Erythroblast (primary cell): ENCODE measurements around the gene NMT2.

ENCODE experiments used
- DNase-seq, 2 experiments: peaks; one replicate each; lab custom pipeline; 2025; lab: John Stamatoyannopoulos, UW
- GATA1 ChIP-seq: IDR thresholded peaks from 2 replicates; pipeline ENCODE4 v1.6.1; 2011; ENCODE audit warnings: low read depth, mild to moderate bottlenecking, control low read depth, low read length, moderate library complexity
- POLR2A ChIP-seq: IDR thresholded peaks from 2 replicates; pipeline ENCODE4 v1.6.1; 2011; ENCODE audit warnings: mild to moderate bottlenecking, low read length

NMT2 gene

DNA sequence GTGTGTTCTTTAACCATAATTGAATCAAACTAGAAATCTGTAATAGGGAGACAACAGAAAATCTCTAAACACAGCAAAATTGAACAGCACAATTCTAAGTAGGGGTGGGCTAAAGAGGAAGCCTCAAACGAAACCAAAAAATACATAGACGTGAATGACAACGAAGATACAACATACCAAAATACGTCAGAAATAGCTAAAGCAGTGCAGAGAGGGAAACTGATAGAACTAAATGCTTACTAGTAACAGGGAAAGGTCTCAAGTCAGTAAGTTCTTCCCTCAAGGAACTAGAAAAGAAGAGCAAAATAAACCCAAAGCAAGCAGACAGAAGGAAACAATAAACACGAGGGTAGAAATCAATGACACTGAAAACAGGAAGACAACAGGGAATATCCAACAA, 52.3 kb downstream of the NMT2 start:
- TF ChIP-seq GATA1: no peak
- TF ChIP-seq POLR2A: no peak

DNA sequence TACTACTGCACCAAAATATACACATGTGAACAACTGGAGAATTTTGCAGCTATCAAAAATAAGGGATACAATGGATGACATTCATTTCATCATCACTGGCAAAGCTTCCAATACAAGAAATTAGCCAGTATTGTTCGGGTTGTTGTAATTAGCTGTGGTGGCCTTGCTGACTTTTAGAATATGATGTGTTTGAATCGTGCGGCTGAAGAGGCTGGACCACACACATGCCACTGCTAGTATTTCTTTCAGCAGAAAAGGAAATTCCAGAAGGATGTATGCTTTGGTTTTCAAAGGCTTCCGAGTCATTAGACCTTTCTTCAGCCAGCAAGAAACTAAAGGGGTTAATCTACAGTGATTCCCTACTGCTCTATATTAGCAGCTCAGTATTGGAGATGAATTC, 54.7 kb downstream of the NMT2 start:
- no peak for DNase-seq
- TF ChIP-seq GATA1: no peak
- TF ChIP-seq POLR2A: no peak

More for the DNA sequence above, 52.3 kb downstream of the NMT2 start:
- DNase-seq: no peak

GRCh38 chr10:15112657-15113056, 55.8 kb downstream of the NMT2 start:
- TF ChIP-seq POLR2A (no peak), GATA1 (no peak)

DNA sequence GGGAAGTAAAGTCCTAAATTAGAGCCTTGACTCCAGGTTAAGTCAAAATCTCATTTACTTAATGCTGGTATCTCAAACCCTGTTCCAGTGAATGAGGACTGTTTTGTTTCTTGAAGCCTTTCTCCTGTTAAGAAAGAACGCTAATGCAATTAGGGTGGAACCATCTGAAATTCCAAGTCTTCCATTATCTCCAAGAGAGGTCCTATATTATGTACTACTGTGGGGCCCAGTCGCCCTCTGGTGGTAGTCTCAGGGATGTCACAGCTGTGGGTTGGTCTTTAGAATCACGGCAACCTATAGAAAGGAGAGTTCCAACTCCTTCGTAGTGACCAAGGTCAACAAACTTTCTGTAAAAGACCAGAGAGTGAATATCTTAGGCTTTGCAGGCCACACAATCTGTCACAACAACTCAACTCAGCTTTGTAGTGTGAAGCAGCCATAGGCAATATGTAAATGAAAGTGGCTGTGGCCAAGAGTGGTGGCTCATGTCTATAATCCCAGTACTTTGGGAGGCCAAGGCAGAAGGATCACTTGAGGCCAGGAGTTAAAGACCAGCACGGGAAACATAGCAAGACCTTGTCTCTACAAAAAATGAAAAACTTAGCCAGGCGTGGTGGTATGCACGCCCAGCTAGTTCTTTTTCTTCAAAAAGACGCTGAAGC, 62.0 kb downstream of the NMT2 start:
- TF ChIP-seq GATA1 (no peak), POLR2A (no peak)
- peak; percentile 70 to 82 for DNase-seq

More at GRCh38 chr10:15112657-15113056, 55.8 kb downstream of the NMT2 start:
- DNase-seq: no peak

DNA sequence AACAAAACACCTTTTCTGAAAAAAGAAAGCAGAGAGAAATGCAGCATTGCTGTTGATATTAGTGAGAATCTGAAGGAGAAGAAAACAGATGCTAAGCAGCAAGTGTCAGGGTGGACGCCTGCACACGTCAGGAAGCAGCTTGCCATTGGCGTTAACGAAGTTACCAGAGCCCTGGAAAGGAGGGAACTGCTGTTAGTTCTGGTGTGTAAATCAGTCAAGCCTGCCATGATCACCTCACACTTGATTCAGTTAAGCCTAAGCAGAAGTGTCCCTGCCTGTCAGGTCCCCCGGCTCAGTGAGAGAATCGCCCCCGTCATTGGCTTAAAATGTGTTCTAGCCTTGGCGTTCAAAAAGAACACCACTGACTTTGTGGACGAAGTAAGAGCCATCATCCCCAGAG, 65.0 kb downstream of the NMT2 start:
- TF ChIP-seq POLR2A: no peak
- no peak for TF ChIP-seq GATA1
- no peak for DNase-seq

GRCh38 chr10:15099886-15100285, 68.6 kb downstream of the NMT2 start:
- DNase-seq: no peak
- no peak for TF ChIP-seq POLR2A
- TF ChIP-seq GATA1: no peak

DNA sequence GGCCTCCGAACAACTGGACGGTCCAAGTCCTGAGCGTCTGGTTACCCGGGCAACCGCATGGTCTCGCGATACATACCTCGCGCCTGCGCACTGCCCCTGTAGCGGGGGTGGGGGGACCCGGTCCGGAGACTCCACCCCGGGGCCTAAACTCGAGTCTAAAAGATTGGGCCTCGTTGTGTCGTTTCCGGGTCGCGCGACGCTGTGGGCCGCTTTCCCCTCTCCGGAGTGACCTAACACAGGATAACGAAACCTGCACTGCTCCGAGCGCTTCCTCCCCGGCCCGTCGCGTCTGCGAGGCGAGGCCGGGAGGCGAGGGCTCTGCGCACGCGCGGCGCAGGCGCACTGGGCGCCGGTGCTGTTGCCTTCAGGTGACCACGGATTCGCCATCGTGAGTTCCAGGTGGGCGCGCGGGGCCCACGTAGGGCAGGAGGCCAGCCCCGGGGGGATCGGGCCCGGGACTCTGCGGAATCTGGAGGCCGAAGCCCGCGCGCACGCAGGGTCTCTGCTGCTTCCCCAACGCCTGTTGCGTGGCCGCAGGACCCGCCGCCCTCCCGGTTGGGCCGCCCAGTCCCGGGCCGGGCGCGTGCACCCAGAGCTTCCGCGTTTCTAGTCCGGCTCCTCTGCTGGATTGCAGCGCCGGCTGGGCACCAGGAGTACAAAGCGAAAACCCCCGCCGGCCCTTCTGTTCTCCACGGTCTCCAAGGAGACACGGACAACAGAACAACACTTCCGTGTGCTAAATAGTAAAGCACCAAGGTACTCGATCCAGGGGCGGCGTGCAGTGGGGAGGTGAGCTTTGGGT, 71.3 kb downstream of the NMT2 start, which contains the start of gene RPP38:
TSS of gene RPP38 (plus strand) at position 345 of the 802 bp plus-strand sequence. CDS start 5,960 bp downstream, outside the sequence.
- TF ChIP-seq POLR2A: peak; percentile 90
- no peak for TF ChIP-seq GATA1
- DNase-seq: peak; percentile 94 to 97

- TF ChIP-seq POLR2A (no peak), GATA1 (no peak)
Measured at GRCh38 chr10:15096661-15097010, 71.9 kb downstream of the NMT2 start.

DNA sequence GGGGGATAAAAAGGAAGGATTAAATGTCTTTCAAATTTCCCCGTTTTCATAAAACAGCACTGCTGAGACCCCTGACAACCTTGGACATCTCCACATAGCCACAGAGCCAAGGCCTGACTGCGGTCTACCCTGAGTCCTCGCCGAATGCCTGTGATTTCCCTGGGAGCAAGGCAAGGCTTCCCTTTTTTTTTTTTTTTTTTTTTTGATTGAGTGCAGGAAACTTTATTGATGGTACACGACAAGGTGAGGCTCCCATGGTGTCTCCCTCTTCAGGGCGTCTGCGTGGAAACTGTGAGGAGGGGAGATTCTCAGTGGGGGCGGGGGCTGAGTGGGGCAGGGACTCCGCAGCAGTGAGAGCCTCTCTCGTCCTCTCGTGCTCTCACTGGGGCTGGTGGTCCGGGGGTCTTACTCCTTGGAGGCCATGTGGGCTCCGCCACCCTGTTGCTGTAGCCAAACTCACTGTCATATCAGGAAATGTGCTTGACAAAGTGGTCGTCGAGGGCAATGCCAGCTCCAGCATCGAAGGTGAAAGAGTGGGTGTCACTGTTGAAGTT, 75.6 kb downstream of the NMT2 start:
- no peak for DNase-seq
- TF ChIP-seq POLR2A (no peak), GATA1 (no peak)

More at GRCh38 chr10:15096661-15097010, 71.9 kb downstream of the NMT2 start:
- no peak for DNase-seq

DNA sequence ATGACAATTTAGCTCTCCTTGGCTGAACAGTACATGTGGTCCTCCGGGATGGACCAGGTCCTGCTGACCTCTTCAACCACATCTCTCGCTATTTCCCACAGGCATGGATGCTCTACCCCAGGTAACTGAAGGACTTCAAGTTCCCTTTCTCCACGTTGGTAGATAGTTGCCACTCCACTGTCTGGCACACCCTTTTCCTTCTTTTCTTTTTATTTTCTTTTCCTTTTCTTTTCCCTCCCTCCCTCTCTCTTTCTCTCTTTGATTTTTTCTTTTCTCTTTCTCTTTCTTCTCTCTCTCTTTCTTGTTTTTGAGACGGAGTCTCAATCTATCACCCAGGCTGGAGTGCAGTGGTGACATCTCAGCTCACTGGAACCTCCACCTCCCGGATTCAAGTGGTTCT, 77.1 kb downstream of the NMT2 start:
- TF ChIP-seq POLR2A (no peak), GATA1 (no peak)
- DNase-seq: no peak

GRCh38 chr10:15088428-15089261, 79.8 kb downstream of the NMT2 start, which contains the start of gene ACBD7:
ACBD7 (minus strand) TSS chr10:15088776; CDS start chr10:15088728, 48 bp downstream.
- TF ChIP-seq POLR2A (no peak), GATA1 (no peak)
- DNase-seq: peak; percentile 84 to 87

DNA sequence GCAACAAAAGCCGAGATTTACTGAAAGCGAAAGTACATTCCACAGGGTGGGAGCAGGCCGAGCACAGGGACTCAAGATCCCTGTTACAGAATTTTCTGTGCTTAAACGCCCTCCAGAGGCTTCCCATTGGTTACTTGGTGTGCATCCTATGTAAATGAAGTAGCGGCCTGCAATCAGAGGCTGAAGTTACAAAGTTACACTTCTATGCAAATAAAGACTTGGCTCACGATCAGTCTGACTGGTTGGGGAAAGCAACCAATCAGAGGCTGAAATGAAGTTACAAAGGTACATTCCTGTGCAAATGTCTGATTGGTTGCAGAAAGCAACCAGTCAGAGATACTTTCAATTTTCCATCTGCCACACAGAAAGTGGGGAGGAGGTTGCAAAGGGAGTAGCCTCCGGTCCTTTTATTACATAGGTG, 84.0 kb downstream of the NMT2 start:
- no peak for DNase-seq
- no peak for TF ChIP-seq POLR2A
- no peak for TF ChIP-seq GATA1

DNA sequence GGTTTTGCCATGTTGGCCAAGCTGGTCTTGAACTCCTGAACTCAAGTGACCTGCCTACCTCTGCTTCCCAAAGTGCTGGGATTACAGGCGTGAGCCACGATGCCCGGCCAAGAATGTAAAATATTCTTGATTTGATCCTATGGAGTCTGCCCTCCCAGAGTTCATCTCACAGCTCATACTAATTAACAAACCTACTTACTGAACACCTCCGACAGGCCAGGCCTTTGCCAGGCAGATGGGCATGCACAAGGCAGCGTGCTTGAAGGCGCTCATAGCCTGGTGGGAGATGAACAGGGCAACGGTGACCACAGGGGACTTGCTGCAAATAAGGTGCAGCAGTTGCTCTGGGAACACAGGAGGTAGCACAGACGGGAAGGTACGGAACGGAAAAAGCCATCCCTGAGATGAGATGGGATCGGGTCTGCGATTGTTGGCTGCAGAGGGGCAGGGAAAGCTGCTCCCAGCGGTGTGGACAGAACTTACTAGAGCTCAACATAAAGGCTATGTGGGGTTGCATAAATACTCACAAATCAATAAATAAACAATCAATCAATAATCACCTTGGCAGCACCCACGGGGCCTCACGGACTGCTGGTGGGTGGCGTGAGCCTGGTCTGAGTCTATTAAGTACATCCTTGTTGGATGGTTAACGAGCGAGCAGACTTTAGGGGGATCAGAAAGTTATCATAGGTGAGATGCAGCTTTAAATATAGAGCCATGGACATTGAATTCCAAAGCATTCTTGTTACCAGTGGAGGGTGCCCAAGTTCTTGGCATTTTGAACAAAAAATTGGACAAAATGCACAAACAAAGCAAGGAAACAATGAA, 84.6 kb downstream of the NMT2 start:
- TF ChIP-seq GATA1 (no peak), POLR2A (no peak)
- DNase-seq: no peak
